Activated naive CD4-positive, alpha-beta T cell treated with anti-CD3 and anti-CD28 coated beads, Interleukin-2, amount 10 ng/mL, durations not matched to agents 7 days and 5 days (primary cell): Measurements from ENCODE around the gene IFFO2.
A peak's percentile ranks its signal among the peaks of the same experiment; 100 is the strongest.

ENCODE experiments used
- CTCF ChIA-PET: fragments of 350-600 bp; sonication (Branson Sonifier 250); formaldehyde crosslinking; loops from one replicate; lab custom pipeline; 2021; ENCODE audit warnings: antibody characterized with exemption; lab: Charles Lee
- DNase-seq: peaks from one replicate; pipeline ENCODE4 v3.0.0-alpha.2; 2020
- H3K27ac Mint-ChIP-seq: one replicate; pipeline ENCODE4 v1.8.0; 2021; ENCODE audit warnings: mild to moderate bottlenecking, moderate library complexity, mixed read lengths
- H3K27me3 Mint-ChIP-seq: one replicate; pipeline ENCODE4 v1.8.0; 2021; ENCODE audit warnings: mild to moderate bottlenecking, mixed read lengths
- H3K36me3 Mint-ChIP-seq: one replicate; pipeline ENCODE4 v1.8.0; 2021; ENCODE audit warnings: mixed read lengths
- H3K4me1 Mint-ChIP-seq: one replicate; pipeline ENCODE4 v1.8.0; 2021; ENCODE audit warnings: mixed read lengths
- H3K4me3 Mint-ChIP-seq: one replicate; pipeline ENCODE4 v1.8.0; 2021; ENCODE audit warnings: mild to moderate bottlenecking, moderate library complexity, mixed read lengths
- H3K9me3 Mint-ChIP-seq: one replicate; pipeline ENCODE4 v1.8.0; 2021; ENCODE audit warnings: mixed read lengths

Gene IFFO2

GRCh38 chr1:18951416-18951815 is 5.1 kb downstream of the IFFO2 start:
- peaks cover 89% of the 10 kb centered on the region for H3K4me1 Mint-ChIP-seq
- peaks cover 19% of the 10 kb centered on the region for H3K36me3 Mint-ChIP-seq
- peak overlapping the region; percentile 77 for H3K4me3 Mint-ChIP-seq
- no peaks in the 10 kb centered on the region for H3K9me3 Mint-ChIP-seq
- peaks cover 19% of the 10 kb centered on the region for H3K27me3 Mint-ChIP-seq
- CTCF ChIA-PET = interaction anchor here (1.3 to 2.9 kb wide), 6 partner anchors 24 to 162 kb away, joined by 5 to 30 read pairs (median 11); no protein-coding TSS in a partner anchor
- H3K27ac Mint-ChIP-seq = peak overlapping the region; percentile 93
- peak; percentile 38 for DNase-seq

GRCh38 chr1:18950401-18951026 is 6.0 kb downstream of the IFFO2 start:
- DNase-seq = peak; percentile 62
- H3K27ac Mint-ChIP-seq = peak overlapping the region; percentile 93
- peaks cover 95% of the 10 kb centered on the region for H3K4me1 Mint-ChIP-seq
- CTCF ChIA-PET = interaction anchor here (0.8 to 2.9 kb wide), 8 partner anchors 22 to 163 kb away, joined by 3 to 30 read pairs (median 8); no protein-coding TSS in a partner anchor
- H3K36me3 Mint-ChIP-seq = peaks cover 19% of the 10 kb centered on the region
- H3K4me3 Mint-ChIP-seq = peak overlapping the region; percentile 77
- H3K27me3 Mint-ChIP-seq = peaks cover 19% of the 10 kb centered on the region
- no peaks in the 10 kb centered on the region for H3K9me3 Mint-ChIP-seq

GRCh38 chr1:18949686-18950400 is 6.6 kb downstream of the IFFO2 start:
- H3K36me3 Mint-ChIP-seq = peaks cover 16% of the 10 kb centered on the region
- CTCF ChIA-PET = interaction anchor here (0.8 to 2.9 kb wide), 9 partner anchors 22 to 164 kb away, joined by 3 to 30 read pairs (median 7); no protein-coding TSS in a partner anchor
- DNase-seq = peak; percentile 41
- no peaks in the 10 kb centered on the region for H3K9me3 Mint-ChIP-seq
- H3K27ac Mint-ChIP-seq = peak overlapping the region; percentile 93
- peak overlapping the region; percentile 77 for H3K4me3 Mint-ChIP-seq
- peaks cover 19% of the 10 kb centered on the region for H3K27me3 Mint-ChIP-seq
- H3K4me1 Mint-ChIP-seq = peaks cover 96% of the 10 kb centered on the region

GRCh38 chr1:18948913-18949685 is 7.4 kb downstream of the IFFO2 start:
- H3K9me3 Mint-ChIP-seq = no peaks in the 10 kb centered on the region
- H3K4me3 Mint-ChIP-seq = peak overlapping the region; percentile 77
- H3K27me3 Mint-ChIP-seq = peaks cover 14% of the 10 kb centered on the region
- peaks cover 94% of the 10 kb centered on the region for H3K4me1 Mint-ChIP-seq
- H3K27ac Mint-ChIP-seq = peak overlapping the region; percentile 93
- peaks cover 15% of the 10 kb centered on the region for H3K36me3 Mint-ChIP-seq
- CTCF ChIA-PET = interaction anchor here (0.8 to 1.5 kb wide), 3 partner anchors 22 to 27 kb away, joined by 3 to 7 read pairs (median 4); no protein-coding TSS in a partner anchor
- no peak for DNase-seq

- Mint-ChIP-seq H3K9me3 (no peaks in the 10 kb centered on the region), H3K27me3 (peaks cover 9% of the 10 kb centered on the region), H3K4me1 (peaks cover 91% of the 10 kb centered on the region), H3K4me3 (peak overlapping the region; percentile 5), H3K36me3 (peaks cover 11% of the 10 kb centered on the region), H3K27ac (peak overlapping the region; percentile 65)
- DNase-seq = peak; percentile 57
- CTCF ChIA-PET = interaction anchor here (0.8 to 1.5 kb wide), 3 partner anchors 21 to 26 kb away, joined by 3 to 7 read pairs (median 4); no protein-coding TSS in a partner anchor
Observed at GRCh38 chr1:18948048-18948912, 8.2 kb downstream of the IFFO2 start.

- peaks cover 9% of the 10 kb centered on the region for H3K36me3 Mint-ChIP-seq
- H3K4me3 Mint-ChIP-seq = no peak overlapping the region
- H3K27ac Mint-ChIP-seq = no peak overlapping the region
- H3K27me3 Mint-ChIP-seq = peaks cover 9% of the 10 kb centered on the region
- DNase-seq = no peak
- CTCF ChIA-PET = interaction anchor here (1.5 to 2.5 kb wide), 2 partner anchors 20 to 34 kb away, joined by 7 to 11 read pairs; no protein-coding TSS in a partner anchor
- peaks cover 84% of the 10 kb centered on the region for H3K4me1 Mint-ChIP-seq
- H3K9me3 Mint-ChIP-seq = no peaks in the 10 kb centered on the region
Observed at GRCh38 chr1:18947570-18947969, 8.9 kb downstream of the IFFO2 start.

- Mint-ChIP-seq H3K27me3 (peaks cover 6% of the 10 kb centered on the region), H3K4me1 (peaks cover 76% of the 10 kb centered on the region), H3K9me3 (no peaks in the 10 kb centered on the region), H3K4me3 (no peak overlapping the region), H3K27ac (no peak overlapping the region), H3K36me3 (peaks cover 5% of the 10 kb centered on the region)
- CTCF ChIA-PET = interaction anchor here (2.5 kb wide), 1 partner anchor 33 kb away, joined by 11 read pairs; no protein-coding TSS in a partner anchor
- no peak for DNase-seq
Observed at GRCh38 chr1:18946550-18947381, 9.7 kb downstream of the IFFO2 start.

- CTCF ChIA-PET = interaction anchor here (1.4 to 2.5 kb wide), 2 partner anchors 19 to 32 kb away, joined by 3 to 11 read pairs; no protein-coding TSS in a partner anchor
- Mint-ChIP-seq H3K4me1 (peaks cover 62% of the 10 kb centered on the region), H3K27me3 (peaks cover 6% of the 10 kb centered on the region), H3K27ac (no peak overlapping the region), H3K9me3 (no peaks in the 10 kb centered on the region), H3K36me3 (peaks cover 5% of the 10 kb centered on the region), H3K4me3 (no peak overlapping the region)
- no peak for DNase-seq
Observed at GRCh38 chr1:18945401-18945849, 11.1 kb downstream of the IFFO2 start.

GRCh38 chr1:18944810-18945209 is 11.7 kb downstream of the IFFO2 start:
- Mint-ChIP-seq H3K4me1 (peaks cover 56% of the 10 kb centered on the region), H3K27ac (no peak overlapping the region), H3K36me3 (peaks cover 5% of the 10 kb centered on the region), H3K27me3 (peaks cover 6% of the 10 kb centered on the region), H3K9me3 (no peaks in the 10 kb centered on the region), H3K4me3 (no peak overlapping the region)
- CTCF ChIA-PET = interaction anchor here (1.4 kb wide), 1 partner anchor 18 kb away, joined by 3 read pairs; no protein-coding TSS in a partner anchor
- DNase-seq = no peak

GRCh38 chr1:18943914-18944572 is 12.4 kb downstream of the IFFO2 start:
- DNase-seq = no peak

GRCh38 chr1:18943162-18943561 is 13.3 kb downstream of the IFFO2 start:
- H3K36me3 Mint-ChIP-seq = peaks cover 4% of the 10 kb centered on the region
- H3K9me3 Mint-ChIP-seq = no peaks in the 10 kb centered on the region
- H3K4me1 Mint-ChIP-seq = peaks cover 40% of the 10 kb centered on the region
- no peak for DNase-seq
- no peak overlapping the region for H3K4me3 Mint-ChIP-seq
- CTCF ChIA-PET = interaction anchor here (0.6 to 1.3 kb wide), 3 partner anchors 16 to 36 kb away, joined by 3 to 4 read pairs (median 3); no protein-coding TSS in a partner anchor
- H3K27me3 Mint-ChIP-seq = no peaks in the 10 kb centered on the region
- no peak overlapping the region for H3K27ac Mint-ChIP-seq

More at GRCh38 chr1:18943914-18944572, 12.4 kb downstream of the IFFO2 start:
- H3K9me3 Mint-ChIP-seq = no peaks in the 10 kb centered on the region
- CTCF ChIA-PET = interaction anchor here (1.3 kb wide), 1 partner anchor 37 kb away, joined by 4 read pairs; no protein-coding TSS in a partner anchor
- H3K36me3 Mint-ChIP-seq = peaks cover 5% of the 10 kb centered on the region
- peaks cover 4% of the 10 kb centered on the region for H3K27me3 Mint-ChIP-seq
- H3K27ac Mint-ChIP-seq = no peak overlapping the region
- peaks cover 48% of the 10 kb centered on the region for H3K4me1 Mint-ChIP-seq
- H3K4me3 Mint-ChIP-seq = no peak overlapping the region

- no peaks in the 10 kb centered on the region for H3K27me3 Mint-ChIP-seq
- DNase-seq = no peak
- H3K4me1 Mint-ChIP-seq = peaks cover 31% of the 10 kb centered on the region
- H3K4me3 Mint-ChIP-seq = no peak overlapping the region
- no peak overlapping the region for H3K27ac Mint-ChIP-seq
- H3K9me3 Mint-ChIP-seq = no peaks in the 10 kb centered on the region
- CTCF ChIA-PET = no interaction called here
- H3K36me3 Mint-ChIP-seq = peaks cover 2% of the 10 kb centered on the region
Observed at GRCh38 chr1:18942340-18942739, 14.1 kb downstream of the IFFO2 start.
